GM12875 (cell line): ENCODE results near the gene HOXB1.

Experiments used
- H3K4me3 ChIP-seq: one replicate; pipeline ENCODE4 v1.5.1; 2011; ENCODE audit warnings: low read depth, low read length, control low read depth
- TF ChIP-seq, protein P1 (sequence below): IDR thresholded peaks from 2 replicates; pipeline ENCODE4 v1.5.1; 2011; ENCODE audit warnings: low read depth, mild to moderate bottlenecking, control low read depth, inconsistent platforms, low read length, moderate library complexity, borderline replicate concordance; ENCODE audit not compliant: insufficient read depth

The HOXB1 gene

DNA sequence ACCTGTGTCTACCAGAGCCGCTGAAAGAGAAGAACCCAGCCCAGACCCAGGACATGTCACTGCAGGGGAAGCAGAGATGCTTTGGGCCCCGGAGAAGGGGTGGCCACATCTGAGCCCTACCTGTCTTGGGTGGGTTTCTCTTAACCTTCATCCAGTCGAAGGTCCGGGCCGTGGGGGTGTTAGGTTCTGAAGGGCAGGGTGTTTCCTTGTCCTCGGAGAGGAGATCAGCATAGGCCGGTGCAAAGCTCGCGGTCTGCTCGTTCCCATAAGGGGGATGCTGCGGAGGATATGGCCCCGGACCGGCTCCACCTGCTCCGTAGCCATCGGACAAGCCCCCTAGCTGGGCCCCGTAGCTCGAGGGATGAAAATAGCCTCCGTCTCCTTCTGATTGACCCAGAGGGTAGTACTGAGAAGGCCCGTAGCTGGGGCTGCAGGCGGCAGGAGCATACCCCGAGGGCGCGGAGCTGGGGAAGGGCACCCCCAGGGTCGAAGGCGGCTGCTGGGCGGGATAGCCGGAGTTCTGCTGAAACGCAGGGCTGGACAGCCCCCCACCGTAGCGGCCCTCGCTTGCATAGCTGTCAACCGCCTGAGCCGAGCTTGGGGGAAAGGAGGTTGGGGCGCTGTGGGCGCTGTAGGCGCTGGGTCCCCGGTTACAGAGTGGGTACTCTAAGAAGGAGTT is 464 bp downstream of the HOXB1 start:
- TF ChIP-seq, protein P1, sequence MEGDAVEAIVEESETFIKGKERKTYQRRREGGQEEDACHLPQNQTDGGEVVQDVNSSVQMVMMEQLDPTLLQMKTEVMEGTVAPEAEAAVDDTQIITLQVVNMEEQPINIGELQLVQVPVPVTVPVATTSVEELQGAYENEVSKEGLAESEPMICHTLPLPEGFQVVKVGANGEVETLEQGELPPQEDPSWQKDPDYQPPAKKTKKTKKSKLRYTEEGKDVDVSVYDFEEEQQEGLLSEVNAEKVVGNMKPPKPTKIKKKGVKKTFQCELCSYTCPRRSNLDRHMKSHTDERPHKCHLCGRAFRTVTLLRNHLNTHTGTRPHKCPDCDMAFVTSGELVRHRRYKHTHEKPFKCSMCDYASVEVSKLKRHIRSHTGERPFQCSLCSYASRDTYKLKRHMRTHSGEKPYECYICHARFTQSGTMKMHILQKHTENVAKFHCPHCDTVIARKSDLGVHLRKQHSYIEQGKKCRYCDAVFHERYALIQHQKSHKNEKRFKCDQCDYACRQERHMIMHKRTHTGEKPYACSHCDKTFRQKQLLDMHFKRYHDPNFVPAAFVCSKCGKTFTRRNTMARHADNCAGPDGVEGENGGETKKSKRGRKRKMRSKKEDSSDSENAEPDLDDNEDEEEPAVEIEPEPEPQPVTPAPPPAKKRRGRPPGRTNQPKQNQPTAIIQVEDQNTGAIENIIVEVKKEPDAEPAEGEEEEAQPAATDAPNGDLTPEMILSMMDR = no peak

DNA sequence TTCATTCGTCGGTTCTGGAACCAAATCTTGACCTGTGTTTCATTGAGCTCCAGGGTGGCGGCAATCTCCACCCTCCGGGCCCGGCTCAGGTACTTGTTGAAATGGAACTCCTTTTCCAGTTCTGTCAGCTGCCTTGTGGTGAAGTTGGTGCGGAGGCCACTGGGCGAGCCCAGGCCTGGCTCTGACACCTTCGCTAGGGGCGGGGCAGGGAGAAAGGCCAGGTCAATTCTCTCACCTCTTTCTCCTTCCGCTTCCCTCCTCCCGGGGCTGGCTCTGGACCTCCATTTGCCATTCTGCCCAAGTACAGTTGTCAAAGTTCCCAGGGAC is 1.2 kb downstream of the HOXB1 start:
- no peak overlapping the region for H3K4me3 ChIP-seq
- TF ChIP-seq, protein P1 = no peak

More for the DNA sequence above, 464 bp downstream of the HOXB1 start:
- H3K4me3 ChIP-seq = no peak overlapping the region

DNA sequence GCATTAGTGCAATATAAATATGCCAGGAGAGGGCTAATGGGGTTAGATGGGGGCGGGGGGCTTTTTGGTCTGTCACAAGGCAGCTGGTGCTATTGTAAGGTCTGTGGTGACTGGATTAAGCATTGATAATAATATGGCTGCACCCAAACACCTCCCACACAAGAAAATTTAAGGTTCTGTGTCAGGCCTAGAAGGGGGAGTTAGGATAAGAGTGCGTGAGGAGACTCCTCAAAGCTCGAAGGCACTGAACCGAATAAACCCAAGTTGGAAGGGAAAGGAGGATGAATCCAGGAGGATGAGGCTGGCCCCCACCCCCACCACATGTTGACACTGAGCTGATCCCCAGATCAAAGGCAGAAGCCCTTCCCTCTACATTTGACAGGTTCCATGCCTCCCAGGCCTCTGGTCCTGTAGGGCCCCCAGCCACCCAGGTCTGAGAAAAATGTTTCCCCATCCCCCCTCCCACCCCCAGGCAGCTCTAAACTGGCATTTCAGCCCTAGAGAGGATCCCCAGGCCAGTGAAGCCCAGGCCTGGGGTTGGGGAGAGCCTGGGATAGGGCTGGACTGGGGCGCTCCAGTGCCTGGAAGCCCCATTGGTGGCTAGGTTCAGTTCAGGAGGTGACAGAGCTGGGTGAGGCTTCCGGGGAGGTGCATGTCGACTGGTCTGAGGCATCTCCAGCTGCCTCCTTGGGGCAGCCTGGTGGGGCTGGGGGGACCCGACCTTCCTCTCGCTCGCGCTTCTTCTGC is 1.7 kb downstream of the HOXB1 start:
- TF ChIP-seq, protein P1 = no peak
- no peak overlapping the region for H3K4me3 ChIP-seq

DNA sequence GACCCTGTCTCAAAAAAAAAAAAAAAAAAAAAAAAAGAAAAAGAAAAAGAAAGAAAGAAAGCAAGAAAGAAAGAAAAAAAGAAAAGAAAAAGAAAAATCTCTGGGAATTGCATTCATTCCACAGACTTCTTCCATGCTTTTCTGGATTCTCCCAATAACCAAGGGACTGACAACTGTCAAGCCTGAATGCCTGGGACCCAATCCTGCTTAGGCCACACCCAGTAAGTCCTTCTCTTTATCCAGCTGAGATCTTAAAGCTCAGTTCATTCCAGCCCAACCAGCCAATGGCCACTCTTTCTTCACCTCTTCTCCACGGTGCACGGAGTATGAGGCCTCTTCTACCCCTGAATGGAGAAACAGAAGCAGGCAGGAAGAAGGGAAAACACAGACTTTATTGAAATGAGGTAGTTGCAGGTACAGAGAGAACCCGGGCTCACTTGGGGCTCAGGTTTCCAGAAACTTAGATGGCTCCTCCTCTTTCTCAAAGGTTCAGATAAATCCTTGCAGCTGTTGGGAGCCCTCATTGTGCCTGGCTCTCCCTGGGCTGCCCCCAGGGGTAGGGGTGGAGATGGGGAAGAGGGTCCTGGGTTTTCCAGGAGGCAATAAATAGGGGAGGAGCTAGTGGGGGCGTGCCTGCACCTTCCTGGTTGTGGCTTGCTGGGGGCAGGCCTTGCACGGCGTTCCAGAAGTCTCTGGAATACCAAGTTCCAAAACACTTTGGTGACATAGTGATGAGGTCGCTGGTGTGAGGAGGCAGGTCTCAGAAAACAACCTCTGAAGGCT is 2.5 kb downstream of the HOXB1 start:
- H3K4me3 ChIP-seq = no peak overlapping the region
- TF ChIP-seq, protein P1 = no peak

DNA sequence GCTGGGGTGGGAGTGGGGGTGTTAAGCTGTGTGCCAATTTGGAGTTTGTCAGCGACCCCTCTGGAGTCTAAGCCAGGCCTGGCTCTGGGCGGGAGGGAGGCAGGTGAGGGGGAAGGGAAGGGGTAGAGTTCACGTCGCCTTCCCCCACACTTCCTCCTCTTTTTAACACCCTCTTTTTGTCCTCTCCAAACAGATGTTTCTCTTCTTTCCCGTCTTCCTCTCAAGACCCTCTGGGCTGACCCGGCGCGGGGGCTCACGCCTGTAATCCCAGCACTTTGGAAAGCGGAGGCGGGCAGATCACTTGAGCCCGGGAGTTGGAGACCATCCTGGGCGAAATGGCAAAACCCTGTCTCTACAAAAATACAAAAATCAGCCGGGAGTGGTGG is 3.3 kb downstream of the HOXB1 start:
- no peak overlapping the region for H3K4me3 ChIP-seq
- TF ChIP-seq, protein P1 = no peak

DNA sequence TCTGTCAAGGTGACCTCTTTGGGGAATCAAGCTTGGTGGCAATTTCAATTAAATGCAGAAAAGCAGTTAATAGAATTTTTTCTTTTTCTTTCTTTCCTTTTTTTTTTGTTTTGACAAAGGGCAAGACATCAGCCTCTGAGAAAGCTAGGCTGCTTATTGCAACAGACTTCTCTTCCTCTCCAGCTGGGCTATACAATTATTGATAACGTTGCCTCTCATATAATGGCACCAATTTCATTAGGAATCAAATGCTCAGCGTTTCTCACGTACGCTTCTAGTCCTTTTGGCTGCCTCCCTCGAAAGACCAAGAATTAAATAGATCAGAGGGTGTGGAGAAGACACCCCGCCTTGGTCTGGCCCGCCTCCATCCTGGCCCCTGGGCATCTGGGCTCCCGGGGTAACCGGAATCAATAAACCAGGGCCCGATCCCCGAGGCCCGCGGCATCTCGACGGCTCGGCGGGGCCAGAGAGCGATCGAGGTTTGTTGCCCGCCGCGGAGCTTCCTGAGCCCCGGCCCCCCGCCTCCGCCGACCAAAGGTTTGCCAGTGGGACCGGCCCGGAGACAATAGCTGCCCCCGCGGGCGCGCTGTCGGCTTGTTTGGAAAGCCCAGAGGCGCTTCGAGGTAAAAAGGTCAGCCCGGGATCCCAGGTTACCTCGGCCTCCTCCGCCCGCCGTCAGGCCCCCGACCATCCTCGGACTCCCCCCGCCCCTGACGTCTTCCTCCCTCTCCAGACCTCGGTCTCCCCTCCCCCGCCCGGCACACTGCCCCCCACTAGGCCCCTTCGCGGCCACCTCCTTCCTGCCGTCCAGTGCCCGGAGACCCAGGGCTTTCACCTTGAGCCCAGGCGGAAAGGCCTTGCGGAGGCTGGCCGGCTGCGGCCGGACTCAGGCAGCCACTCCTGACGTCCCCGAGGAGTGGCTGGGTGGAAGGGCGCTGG is 3.9 kb downstream of the HOXB1 start:
- no peak overlapping the region for H3K4me3 ChIP-seq
- TF ChIP-seq, protein P1 = no peak
